Keratinocyte (primary cell): ENCODE data around the gene LDB2. TPM values are rescaled to one million over a fixed set of nuclear protein-coding genes. Genes with fewer than 3 reads are reported as not detected.

Experiments used
- DNase-seq: peaks from one replicate; pipeline ENCODE4 v3.0.0-alpha.2; 2011; ENCODE audit warnings: low read depth, missing footprints, low spot score
- FAIRE-seq: peaks from 2 replicates; lab custom pipeline; 2011; peaks lifted over from hg19 to GRCh38; lab: Jason Lieb, UNC
- H2AFZ ChIP-seq: 2 replicates; pipeline ENCODE4 v1.6.0; 2012; ENCODE audit warnings: low read length, control low read depth, inconsistent platforms; ENCODE audit not compliant: control insufficient read depth
- H3K27ac ChIP-seq: 2 replicates; pipeline ENCODE4 v1.5.1; 2011; ENCODE audit warnings: low read length; ENCODE audit not compliant: control insufficient read depth, insufficient read depth
- H3K27me3 ChIP-seq: 3 replicates; pipeline ENCODE4 v1.6.0; 2011; ENCODE audit warnings: low read length; ENCODE audit not compliant: control insufficient read depth, insufficient read depth; ENCODE audit errors: extremely low read depth
- H3K36me3 ChIP-seq, 2 experiments: 2 replicates in 1 of 2; 3 replicates in 1 of 2; pipeline ENCODE4 v1.5.1; 2011; ENCODE audit warnings: low read length in 2 of 2, mild to moderate bottlenecking in 1 of 2; ENCODE audit not compliant: control insufficient read depth in 2 of 2, insufficient read depth in 2 of 2; ENCODE audit errors: extremely low read depth in 1 of 2
- H3K4me1 ChIP-seq: 3 replicates; pipeline ENCODE4 v1.5.1; 2011; ENCODE audit warnings: low read length; ENCODE audit not compliant: control insufficient read depth, insufficient read depth; ENCODE audit errors: extremely low read depth
- H3K4me2 ChIP-seq: 3 replicates; pipeline ENCODE4 v1.6.0; 2011; ENCODE audit warnings: low read depth, low read length; ENCODE audit not compliant: control insufficient read depth, insufficient read depth; ENCODE audit errors: extremely low read depth
- H3K4me3 ChIP-seq, 3 experiments: fragments of 200-600 bp in 1 of 3; sonication (generic) in 1 of 3; 2 replicates in 2 of 3; 3 replicates in 1 of 3; pipeline ENCODE4 v1.5.1; 2011 to 2016; ENCODE audit warnings: low read length in 3 of 3, mild to moderate bottlenecking in 3 of 3, control low read depth in 2 of 3, inconsistent platforms in 1 of 3, low read depth in 1 of 3, mixed read lengths in 1 of 3, mixed run types in 1 of 3, moderate library complexity in 1 of 3; ENCODE audit not compliant: control insufficient read depth in 2 of 3, insufficient read depth in 2 of 3; ENCODE audit errors: extremely low read depth in 1 of 3
- H3K79me2 ChIP-seq: 2 replicates; pipeline ENCODE4 v1.6.0; 2012; ENCODE audit warnings: low read length; ENCODE audit not compliant: control insufficient read depth, insufficient read depth
- H3K9ac ChIP-seq: 3 replicates; pipeline ENCODE4 v1.6.0; 2011; ENCODE audit warnings: low read length; ENCODE audit not compliant: control insufficient read depth, insufficient read depth; ENCODE audit errors: extremely low read depth
- H3K9me1 ChIP-seq: 3 replicates; pipeline ENCODE4 v1.6.0; 2011; ENCODE audit warnings: low read length; ENCODE audit not compliant: control insufficient read depth, insufficient read depth; ENCODE audit errors: extremely low read depth
- H3K9me3 ChIP-seq: 2 replicates; pipeline ENCODE4 v1.5.1; 2012; ENCODE audit warnings: low read depth, low read length; ENCODE audit not compliant: control insufficient read depth
- H4K20me1 ChIP-seq: 3 replicates; pipeline ENCODE4 v1.6.0; 2011; ENCODE audit warnings: low read length; ENCODE audit not compliant: control insufficient read depth, insufficient read depth; ENCODE audit errors: extremely low read depth
- CTCF ChIP-seq, 3 experiments: IDR thresholded peaks in 1 of 3; conservative IDR thresholded peaks in 1 of 3; optimal IDR thresholded peaks in 1 of 3; 2 replicates in 2 of 3; 3 replicates in 1 of 3; pipeline versions ENCODE3 to v1.5.1; 2011; ENCODE audit warnings: low read length in 3 of 3, mild to moderate bottlenecking in 3 of 3, moderate library complexity in 2 of 3, control low read depth in 1 of 3, inconsistent platforms in 1 of 3; ENCODE audit not compliant: insufficient read depth in 2 of 3; ENCODE audit errors: extremely low read depth in 1 of 3
- EZH2 ChIP-seq: IDR thresholded peaks from one replicate; pipeline ENCODE4 v1.6.1; 2012; ENCODE audit warnings: inconsistent platforms, mild to moderate bottlenecking, low read length, moderate library complexity
- dilution Hi-C: fragments of 300-500 bp; cut with MboI; formaldehyde crosslinking; loops from one replicate; pipeline ENCODE4 v1.7.0; 2020; ENCODE audit warnings: low sequenced_read_pairs; ENCODE audit not compliant: extremely low pct_ligation_motif_present
- polyA plus RNA-seq, 5 experiments: library from polyadenylated mRNA; depleted of rRNA in 3 of 5; stranded (reverse) in 3 of 5; stranded (forward) in 1 of 5; unstranded in 1 of 5; fragments of >200 nt; gene quantifications; 1 replicate in 1 of 5; 2 replicates in 3 of 5; 3 replicates in 1 of 5; pipeline versions ENCODE4 v1.2.1 to v1.2.3, GENCODE V29; 2011 to 2012; ENCODE audit warnings: missing spikeins in 2 of 5, low read depth in 1 of 5, low replicate concordance in 1 of 5

The LDB2 gene
- polyA plus RNA-seq, 1 donor (not counting 4 experiments of a cell fraction or from before 2014, with no cell fraction given) = not detected

GRCh38 chr4:16752150-16752549 lies 146.3 kb downstream of the LDB2 start:
- Histone ChIP-seq H4K20me1 (no peaks in the 10 kb centered on the region), H3K9ac (no peak overlapping the region), H3K27me3 (no peaks in the 10 kb centered on the region), H3K4me3 (no peak overlapping the region), H3K4me2 (no peak overlapping the region), H3K27ac (no peak overlapping the region), H3K4me1 (no peaks in the 10 kb centered on the region), H3K9me3 (no peaks in the 10 kb centered on the region), H3K9me1 (no peaks in the 10 kb centered on the region), H2AFZ (no peak overlapping the region), H3K36me3 (no peaks in the 10 kb centered on the region), H3K79me2 (no peaks in the 10 kb centered on the region)
- TF ChIP-seq CTCF (optimal IDR thresholded peaks at IDR 0.05 in 1 of 3, IDR thresholded peaks at IDR 0.05 in 1 of 3, conservative IDR thresholded peaks at IDR 0.05 in 1 of 3; ENCODE audit: extremely low read depth in 1 of 3, insufficient read depth in 2 of 3, low read length in 3 of 3) (no peak), EZH2 (no peak)
- no peak for FAIRE-seq
- DNase-seq = no peak
- dilution Hi-C loops = no loop called here

- no peak for DNase-seq
- H3K9ac ChIP-seq = no peak overlapping the region
- TF ChIP-seq CTCF (optimal IDR thresholded peaks at IDR 0.05 in 1 of 3, IDR thresholded peaks at IDR 0.05 in 1 of 3, conservative IDR thresholded peaks at IDR 0.05 in 1 of 3; ENCODE audit: extremely low read depth in 1 of 3, insufficient read depth in 2 of 3, low read length in 3 of 3) = no peak
- no peak for TF ChIP-seq EZH2
Measured at GRCh38 chr4:16750882-16751642, 147.4 kb downstream of the LDB2 start.

More at GRCh38 chr4:16750882-16751642, 147.4 kb downstream of the LDB2 start:
- no peak overlapping the region for H3K27ac ChIP-seq
- no peaks in the 10 kb centered on the region for H3K36me3 ChIP-seq
- no peak overlapping the region for H2AFZ ChIP-seq
- H3K4me2 ChIP-seq = no peak overlapping the region
- H3K4me1 ChIP-seq = no peaks in the 10 kb centered on the region
- H4K20me1 ChIP-seq = no peaks in the 10 kb centered on the region
- no peak overlapping the region for H3K4me3 ChIP-seq
- FAIRE-seq = no peak
- H3K79me2 ChIP-seq = no peaks in the 10 kb centered on the region
- no peaks in the 10 kb centered on the region for H3K9me3 ChIP-seq
- dilution Hi-C loops = no loop called here
- H3K27me3 ChIP-seq = no peaks in the 10 kb centered on the region
- H3K9me1 ChIP-seq = no peaks in the 10 kb centered on the region
